HepG2 (cell line): ENCODE data around the gene FUOM. TPM values are rescaled to one million over a fixed set of nuclear protein-coding genes. Genes with fewer than 3 reads are reported as not detected.

Source experiments
- AHDC1 ChIP-seq: sonication (generic); formaldehyde crosslinking; IDR thresholded peaks from 2 replicates; pipeline ENCODE4 v1.5.1; 2020; ENCODE audit warnings: mild to moderate bottlenecking, missing genetic modification reagents, borderline replicate concordance
- BRD4 ChIP-seq: sonication (generic); formaldehyde crosslinking; IDR thresholded peaks from 2 replicates; pipeline ENCODE4 v1.4.0; 2020; ENCODE audit warnings: missing genetic modification reagents
- CAMTA2 ChIP-seq: sonication (generic); formaldehyde crosslinking; IDR thresholded peaks from 2 replicates; pipeline ENCODE4 v1.4.0; 2020; ENCODE audit warnings: mild to moderate bottlenecking, missing genetic modification reagents, borderline replicate concordance
- IKZF1 ChIP-seq: fragments of 450-650 bp; IDR thresholded peaks from 2 replicates; pipeline ENCODE4 v1.7.1; 2016
- NR2F2 ChIP-seq: IDR thresholded peaks from 2 replicates; pipeline ENCODE4 v1.6.1; 2012; ENCODE audit warnings: low read depth, inconsistent platforms, borderline replicate concordance
- SRF ChIP-seq: IDR thresholded peaks from 2 replicates; pipeline ENCODE4 v1.6.1; 2011; ENCODE audit warnings: mild to moderate bottlenecking, low read depth, low read length, moderate library complexity
- TRAFD1 ChIP-seq: sonication (generic); formaldehyde crosslinking; IDR thresholded peaks from 2 replicates; pipeline ENCODE4 v1.5.1; 2020; ENCODE audit warnings: missing genetic modification reagents, mild to moderate bottlenecking, borderline replicate concordance
- TSC22D2 ChIP-seq: sonication (generic); formaldehyde crosslinking; IDR thresholded peaks from 2 replicates; pipeline ENCODE4 v1.5.1; 2020; ENCODE audit warnings: missing genetic modification reagents, mild to moderate bottlenecking, borderline replicate concordance
- ZBTB40 ChIP-seq, 2 experiments: fragments of 450-650 bp in 1 of 2; sonication (generic) in 1 of 2; formaldehyde crosslinking in 1 of 2; IDR thresholded peaks; 2 replicates each; pipeline versions ENCODE4 v1.6.1 to v1.8.0; 2016 to 2022; ENCODE audit warnings: antibody characterized with exemption in 1 of 2, mild to moderate bottlenecking in 1 of 2, missing genetic modification reagents in 1 of 2
- ZMYM2 ChIP-seq: sonication (generic); formaldehyde crosslinking; IDR thresholded peaks from 2 replicates; pipeline ENCODE4 v1.8.0; 2022; ENCODE audit warnings: mild to moderate bottlenecking, missing genetic modification reagents
- ZNF235 ChIP-seq: sonication (generic); formaldehyde crosslinking; IDR thresholded peaks from 2 replicates; pipeline ENCODE4 v1.8.1; 2023; ENCODE audit warnings: mild to moderate bottlenecking, missing genetic modification reagents, borderline replicate concordance
- polyA plus RNA-seq, 8 experiments: library from polyadenylated mRNA; depleted of rRNA in 3 of 8; stranded (reverse) in 7 of 8; unstranded in 1 of 8; fragments of >200 nt; fragmentation: Illumina TruSeq in 4 of 8; extraction: Trizol in 4 of 8; gene quantifications; 2 replicates each; pipeline versions ENCODE4 v1.2.1 to v1.2.3, GENCODE V29; 2011 to 2016; ENCODE audit warnings: low read depth in 4 of 8, missing spikeins in 1 of 8, mixed read lengths in 1 of 8; ENCODE audit not compliant: insufficient read depth in 1 of 8
- total RNA-seq, 5 experiments: library from RNA; depleted of rRNA; stranded (reverse); fragments of >200 nt; fragmentation: Illumina TruSeq; extraction: Trizol; gene quantifications; 2 replicates each; pipeline ENCODE4 v1.2.3, GENCODE V29; 2016; ENCODE audit warnings: low read depth in 1 of 5

Gene FUOM
- total and polyA plus RNA-seq, 2 of the 13 experiments (the other 11 are each of a cell fraction or from before 2014, with no cell fraction given) = 27.5 to 60.4 TPM

GRCh38 chr10:133394064-133394663, 36.3 kb upstream of the FUOM start, which contains the start of gene MTG1 (continued):
- TF ChIP-seq AHDC1 (CRISPR knock-in tag) = 0 out of 2 replicates have a peak, but pooled peaks have one; percentile 53
- no peak; the same call in 1 of the 2 replicates for TF ChIP-seq ZMYM2 (CRISPR knock-in tag)
- no peak for TF ChIP-seq IKZF1
- no peak; the same call in 1 of the 2 replicates for TF ChIP-seq ZNF235 (CRISPR knock-in tag)
- TF ChIP-seq BRD4 (CRISPR knock-in tag) = peak; percentile 97
- no peak; the same call in 1 of the 2 replicates for TF ChIP-seq NR2F2
- TF ChIP-seq ZBTB40 (IDR thresholded peaks at IDR 0.05) = peak; percentile 63
- no peak for TF ChIP-seq ZBTB40 (CRISPR knock-in tag; IDR thresholded peaks at IDR 0.05)
- no peak; the same call in 1 of the 2 replicates for TF ChIP-seq CAMTA2
- peak; percentile 31; the same call in 1 of the 2 replicates for TF ChIP-seq TSC22D2 (CRISPR knock-in tag)
- TF ChIP-seq TRAFD1 (CRISPR knock-in tag) = no peak
- no peak; the same call in 1 of the 2 replicates for TF ChIP-seq SRF
